Neural progenitor cell (in vitro differentiated cells): ENCODE results near the gene ADAMTSL1.

ENCODE experiments used
- CTCF ChIP-seq: fragments of 200-600 bp; sonication (generic); IDR thresholded peaks from 2 replicates; pipeline ENCODE4 v1.5.1; 2017; ENCODE audit warnings: antibody characterized with exemption, mild to moderate bottlenecking
- EZH2 ChIP-seq: fragments of 200-600 bp; sonication (generic); IDR thresholded peaks from 2 replicates; pipeline ENCODE4 v1.6.1; 2017; ENCODE audit warnings: antibody characterized with exemption, mild to moderate bottlenecking, moderate library complexity
- EZH2phosphoT487 ChIP-seq: fragments of 200-600 bp; sonication (generic); IDR thresholded peaks from 2 replicates; pipeline ENCODE4 v1.6.1; 2017; ENCODE audit warnings: antibody characterized with exemption

GRCh38 chr9:18478501-18479361 lies 4.8 kb downstream of the ADAMTSL1 start:
- TF ChIP-seq CTCF = no peak
- TF ChIP-seq EZH2 = no peak
- no peak for TF ChIP-seq EZH2phosphoT487
